ENCODE data around the gene CCDC57.

DNA sequence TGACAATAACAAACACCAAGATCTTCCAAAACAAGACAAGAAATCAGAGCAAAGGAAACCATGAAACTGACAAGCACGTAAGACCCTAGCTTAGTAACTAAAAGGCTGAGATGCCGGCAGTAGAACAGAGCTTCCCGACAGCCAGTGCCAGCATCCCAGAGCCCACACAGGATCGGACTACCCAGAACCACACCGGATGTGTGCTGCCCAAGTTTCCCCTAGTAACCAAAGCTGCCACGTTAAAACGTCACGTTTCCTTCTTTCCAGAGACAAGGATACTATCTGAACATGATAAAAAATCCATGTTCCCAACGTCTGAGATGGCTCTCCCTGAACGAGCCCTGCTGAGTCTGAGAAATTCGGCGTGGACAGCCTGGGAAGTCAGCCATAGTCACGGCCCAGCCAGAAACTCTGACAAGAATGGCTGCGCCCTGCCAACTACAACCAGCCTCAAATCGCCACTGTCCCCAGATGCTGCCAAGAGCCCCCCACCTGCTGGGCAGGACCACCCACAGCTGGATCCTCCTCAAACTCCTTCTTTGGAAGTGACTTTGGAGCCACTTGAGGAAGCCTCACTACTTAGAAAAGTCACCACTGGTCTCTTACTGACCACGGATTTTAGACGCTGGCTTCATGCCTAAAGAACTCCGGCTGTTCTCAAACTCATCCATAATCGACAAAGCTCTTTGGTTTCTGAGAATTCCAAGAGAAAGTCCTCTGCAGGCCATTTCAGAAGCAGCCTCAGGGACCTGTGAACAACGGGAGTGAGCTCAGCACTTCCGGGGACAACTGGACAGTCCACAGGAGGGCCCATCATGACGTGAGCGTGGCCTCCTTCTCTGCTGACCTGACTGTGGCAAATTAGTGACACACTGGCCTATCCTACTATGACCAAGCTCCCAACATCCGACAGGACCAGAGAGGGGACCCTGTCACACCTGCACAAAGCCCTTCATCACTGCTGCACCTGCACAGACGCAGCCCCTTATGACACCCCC, 16.7 kb downstream of the CCDC57 start:
- TF ChIP-seq, protein P1, sequence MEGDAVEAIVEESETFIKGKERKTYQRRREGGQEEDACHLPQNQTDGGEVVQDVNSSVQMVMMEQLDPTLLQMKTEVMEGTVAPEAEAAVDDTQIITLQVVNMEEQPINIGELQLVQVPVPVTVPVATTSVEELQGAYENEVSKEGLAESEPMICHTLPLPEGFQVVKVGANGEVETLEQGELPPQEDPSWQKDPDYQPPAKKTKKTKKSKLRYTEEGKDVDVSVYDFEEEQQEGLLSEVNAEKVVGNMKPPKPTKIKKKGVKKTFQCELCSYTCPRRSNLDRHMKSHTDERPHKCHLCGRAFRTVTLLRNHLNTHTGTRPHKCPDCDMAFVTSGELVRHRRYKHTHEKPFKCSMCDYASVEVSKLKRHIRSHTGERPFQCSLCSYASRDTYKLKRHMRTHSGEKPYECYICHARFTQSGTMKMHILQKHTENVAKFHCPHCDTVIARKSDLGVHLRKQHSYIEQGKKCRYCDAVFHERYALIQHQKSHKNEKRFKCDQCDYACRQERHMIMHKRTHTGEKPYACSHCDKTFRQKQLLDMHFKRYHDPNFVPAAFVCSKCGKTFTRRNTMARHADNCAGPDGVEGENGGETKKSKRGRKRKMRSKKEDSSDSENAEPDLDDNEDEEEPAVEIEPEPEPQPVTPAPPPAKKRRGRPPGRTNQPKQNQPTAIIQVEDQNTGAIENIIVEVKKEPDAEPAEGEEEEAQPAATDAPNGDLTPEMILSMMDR (IDR thresholded peaks at IDR 0.05), result no peak
- TF ChIP-seq EZH2 (IDR thresholded peaks at IDR 0.05), result no peak
